ENCODE data around the gene MBNL1. TPM values are rescaled to one million over a fixed set of nuclear protein-coding genes. Genes with fewer than 3 reads are reported as not detected.

MBNL1 gene
- total RNA-seq, 1 experiment from 2014 or later: 140 TPM

DNA sequence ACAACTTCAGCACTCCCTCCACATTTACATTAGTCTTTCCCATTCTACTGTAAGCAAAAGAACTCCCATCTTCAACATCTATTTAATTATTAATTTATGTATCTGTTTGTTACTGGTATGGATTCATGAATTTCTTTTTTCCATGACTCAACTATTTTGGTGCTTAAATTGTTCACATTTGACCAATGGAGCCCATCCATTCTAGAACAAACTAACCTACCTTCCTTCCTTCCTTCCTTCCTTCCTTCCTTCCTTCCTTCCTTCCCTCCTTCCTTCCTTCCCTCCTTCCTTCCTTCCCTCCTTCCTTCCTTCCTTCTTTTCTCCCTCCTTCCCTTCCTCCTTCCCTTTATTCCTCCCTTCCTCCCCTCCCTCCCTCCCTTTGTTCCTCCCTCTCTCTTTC, 16.8 kb upstream of the MBNL1 start:
- CTCF ChIA-PET: no interaction called here
- H3K27ac ChIP-seq (ENCODE audit: low read length): no peak overlapping the region
- BruUV-seq (replicated peaks): no TSS peak
- no peak for ATAC-seq
- no peaks in the 10 kb centered on the region for H3K27me3 ChIP-seq (ENCODE audit: control insufficient read depth, insufficient read depth, low read length)
- in situ Hi-C loops (cut with HindIII; ENCODE audit: low pct_unique_long_range_greater_than_20kb, low sequenced_read_pairs): no loop called here
- no peaks in the 10 kb centered on the region for H3K9me3 ChIP-seq (ENCODE audit: control insufficient read depth, insufficient read depth, low read depth, low read length)
- no peak for TF ChIP-seq POLR2AphosphoS5 (IDR thresholded peaks at IDR 0.05; ENCODE audit: low read depth, low read length)
- TF ChIP-seq, protein P1, sequence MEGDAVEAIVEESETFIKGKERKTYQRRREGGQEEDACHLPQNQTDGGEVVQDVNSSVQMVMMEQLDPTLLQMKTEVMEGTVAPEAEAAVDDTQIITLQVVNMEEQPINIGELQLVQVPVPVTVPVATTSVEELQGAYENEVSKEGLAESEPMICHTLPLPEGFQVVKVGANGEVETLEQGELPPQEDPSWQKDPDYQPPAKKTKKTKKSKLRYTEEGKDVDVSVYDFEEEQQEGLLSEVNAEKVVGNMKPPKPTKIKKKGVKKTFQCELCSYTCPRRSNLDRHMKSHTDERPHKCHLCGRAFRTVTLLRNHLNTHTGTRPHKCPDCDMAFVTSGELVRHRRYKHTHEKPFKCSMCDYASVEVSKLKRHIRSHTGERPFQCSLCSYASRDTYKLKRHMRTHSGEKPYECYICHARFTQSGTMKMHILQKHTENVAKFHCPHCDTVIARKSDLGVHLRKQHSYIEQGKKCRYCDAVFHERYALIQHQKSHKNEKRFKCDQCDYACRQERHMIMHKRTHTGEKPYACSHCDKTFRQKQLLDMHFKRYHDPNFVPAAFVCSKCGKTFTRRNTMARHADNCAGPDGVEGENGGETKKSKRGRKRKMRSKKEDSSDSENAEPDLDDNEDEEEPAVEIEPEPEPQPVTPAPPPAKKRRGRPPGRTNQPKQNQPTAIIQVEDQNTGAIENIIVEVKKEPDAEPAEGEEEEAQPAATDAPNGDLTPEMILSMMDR (IDR thresholded peaks at IDR 0.05): no peak
- no peak for TF ChIP-seq TCF7L2 (IDR thresholded peaks at IDR 0.05; ENCODE audit: low read depth, low read length)
- TF ChIP-seq, protein P2, sequence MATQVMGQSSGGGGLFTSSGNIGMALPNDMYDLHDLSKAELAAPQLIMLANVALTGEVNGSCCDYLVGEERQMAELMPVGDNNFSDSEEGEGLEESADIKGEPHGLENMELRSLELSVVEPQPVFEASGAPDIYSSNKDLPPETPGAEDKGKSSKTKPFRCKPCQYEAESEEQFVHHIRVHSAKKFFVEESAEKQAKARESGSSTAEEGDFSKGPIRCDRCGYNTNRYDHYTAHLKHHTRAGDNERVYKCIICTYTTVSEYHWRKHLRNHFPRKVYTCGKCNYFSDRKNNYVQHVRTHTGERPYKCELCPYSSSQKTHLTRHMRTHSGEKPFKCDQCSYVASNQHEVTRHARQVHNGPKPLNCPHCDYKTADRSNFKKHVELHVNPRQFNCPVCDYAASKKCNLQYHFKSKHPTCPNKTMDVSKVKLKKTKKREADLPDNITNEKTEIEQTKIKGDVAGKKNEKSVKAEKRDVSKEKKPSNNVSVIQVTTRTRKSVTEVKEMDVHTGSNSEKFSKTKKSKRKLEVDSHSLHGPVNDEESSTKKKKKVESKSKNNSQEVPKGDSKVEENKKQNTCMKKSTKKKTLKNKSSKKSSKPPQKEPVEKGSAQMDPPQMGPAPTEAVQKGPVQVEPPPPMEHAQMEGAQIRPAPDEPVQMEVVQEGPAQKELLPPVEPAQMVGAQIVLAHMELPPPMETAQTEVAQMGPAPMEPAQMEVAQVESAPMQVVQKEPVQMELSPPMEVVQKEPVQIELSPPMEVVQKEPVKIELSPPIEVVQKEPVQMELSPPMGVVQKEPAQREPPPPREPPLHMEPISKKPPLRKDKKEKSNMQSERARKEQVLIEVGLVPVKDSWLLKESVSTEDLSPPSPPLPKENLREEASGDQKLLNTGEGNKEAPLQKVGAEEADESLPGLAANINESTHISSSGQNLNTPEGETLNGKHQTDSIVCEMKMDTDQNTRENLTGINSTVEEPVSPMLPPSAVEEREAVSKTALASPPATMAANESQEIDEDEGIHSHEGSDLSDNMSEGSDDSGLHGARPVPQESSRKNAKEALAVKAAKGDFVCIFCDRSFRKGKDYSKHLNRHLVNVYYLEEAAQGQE (IDR thresholded peaks at IDR 0.05; ENCODE audit: insufficient read depth in 1 of 2, low read depth in 2 of 2, low read length in 1 of 2): no peak
- TF ChIP-seq SIN3A (IDR thresholded peaks at IDR 0.05; ENCODE audit: borderline replicate concordance, insufficient read depth, low read depth, low read length): no peak
- no peaks in the 10 kb centered on the region for H3K4me1 ChIP-seq (ENCODE audit: control insufficient read depth, insufficient read depth, low read length)
- no peaks in the 10 kb centered on the region for H3K36me3 ChIP-seq (ENCODE audit: control insufficient read depth, insufficient read depth, low read length)
- intact Hi-C loops (cut with micrococcal nuclease; ENCODE audit: unreplicated experiment): no loop called here
- POLR2A ChIA-PET: no interaction called here
- no peak for DNase-seq (ENCODE audit: low read depth, low spot score)
- H3K4me3 ChIP-seq (ENCODE audit: low read depth in 2 of 2, low read length in 2 of 2): no peak overlapping the region

GRCh38 chr3:152252755-152253154, 16.0 kb upstream of the MBNL1 start:
- TF ChIP-seq POLR2AphosphoS5 (IDR thresholded peaks at IDR 0.05; ENCODE audit: low read depth, low read length): no peak
- Histone ChIP-seq H3K4me3 (ENCODE audit: low read depth in 2 of 2, low read length in 2 of 2) (no peak overlapping the region), H3K9me3 (ENCODE audit: control insufficient read depth, insufficient read depth, low read depth, low read length) (no peaks in the 10 kb centered on the region), H3K4me1 (ENCODE audit: control insufficient read depth, insufficient read depth, low read length) (no peaks in the 10 kb centered on the region), H3K27ac (ENCODE audit: low read length) (no peak overlapping the region), H3K36me3 (ENCODE audit: control insufficient read depth, insufficient read depth, low read length) (no peaks in the 10 kb centered on the region), H3K27me3 (ENCODE audit: control insufficient read depth, insufficient read depth, low read length) (no peaks in the 10 kb centered on the region)
- DNase-seq (ENCODE audit: low read depth, low spot score) (no peak), ATAC-seq (no peak)
- BruUV-seq (replicated peaks): no TSS peak
- intact Hi-C loops (cut with micrococcal nuclease; ENCODE audit: unreplicated experiment): no loop called here
- CTCF ChIA-PET: no interaction called here
- in situ Hi-C loops (cut with HindIII; ENCODE audit: low pct_unique_long_range_greater_than_20kb, low sequenced_read_pairs): no loop called here
- POLR2A ChIA-PET: no interaction called here

DNA sequence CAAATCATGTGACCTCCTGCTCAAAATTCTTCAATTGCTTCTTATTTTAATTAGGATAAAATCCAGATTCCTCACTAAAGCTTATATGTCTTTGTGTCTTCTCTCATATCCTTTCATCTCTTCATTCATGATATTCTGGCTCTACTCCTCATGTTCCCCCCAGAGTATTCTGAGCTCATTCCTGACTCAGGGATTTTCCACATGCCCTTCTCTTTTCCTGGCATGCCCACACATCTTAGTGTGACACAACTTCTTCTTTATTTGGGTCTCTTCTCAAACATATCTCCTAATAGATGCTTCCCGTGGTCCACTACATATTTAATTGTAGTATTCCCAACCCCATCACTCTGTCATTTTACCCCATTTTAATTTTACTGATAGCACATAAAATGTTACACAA, 15.2 kb upstream of the MBNL1 start:
- CTCF ChIA-PET: no interaction called here

More for the DNA sequence above, 15.2 kb upstream of the MBNL1 start:
- ATAC-seq (no peak), DNase-seq (ENCODE audit: low read depth, low spot score) (no peak)
- intact Hi-C loops (cut with micrococcal nuclease; ENCODE audit: unreplicated experiment) (no loop called here), in situ Hi-C loops (cut with HindIII; ENCODE audit: low pct_unique_long_range_greater_than_20kb, low sequenced_read_pairs) (no loop called here)
- TF ChIP-seq POLR2AphosphoS5 (IDR thresholded peaks at IDR 0.05; ENCODE audit: low read depth, low read length) (no peak), TCF7L2 (IDR thresholded peaks at IDR 0.05; ENCODE audit: low read depth, low read length) (no peak), SIN3A (IDR thresholded peaks at IDR 0.05; ENCODE audit: borderline replicate concordance, insufficient read depth, low read depth, low read length) (no peak)
- TF ChIP-seq, protein P2 (IDR thresholded peaks at IDR 0.05; ENCODE audit: insufficient read depth in 1 of 2, low read depth in 2 of 2, low read length in 1 of 2): no peak
- TF ChIP-seq, protein P1 (IDR thresholded peaks at IDR 0.05): no peak
- Histone ChIP-seq H3K4me1 (ENCODE audit: control insufficient read depth, insufficient read depth, low read length) (no peaks in the 10 kb centered on the region), H3K27ac (ENCODE audit: low read length) (no peak overlapping the region), H3K27me3 (ENCODE audit: control insufficient read depth, insufficient read depth, low read length) (no peaks in the 10 kb centered on the region), H3K4me3 (ENCODE audit: low read depth in 2 of 2, low read length in 2 of 2) (no peak overlapping the region), H3K36me3 (ENCODE audit: control insufficient read depth, insufficient read depth, low read length) (no peaks in the 10 kb centered on the region), H3K9me3 (ENCODE audit: control insufficient read depth, insufficient read depth, low read depth, low read length) (no peaks in the 10 kb centered on the region)
- no TSS peak for BruUV-seq (replicated peaks)
- POLR2A ChIA-PET: no interaction called here

Measured in Panc1 (cell line).